Measurements from ENCODE around the gene KLHL26.
"Not testable (repeated sequence)": the region's sequence is repeated elsewhere in the genome, so short reads cannot be mapped to it uniquely, and the experiment has no call there.

GRCh38 chr19:18592732-18593131, 44.1 kb upstream of the KLHL26 start:
- not testable (repeated sequence) for TF ChIP-seq POLR2A, EP300, CTCF (IDR thresholded peaks at IDR 0.05)
